Endothelial cell of umbilical vein (primary cell): Measurements from ENCODE around the gene DPH1.

Source experiments
- POLR2AphosphoS5 ChIP-seq: IDR thresholded peaks from 2 replicates; pipeline ENCODE4 v1.6.1; 2012; ENCODE audit warnings: low read depth, mild to moderate bottlenecking, control low read depth, low read length, moderate library complexity; ENCODE audit not compliant: insufficient read depth
- TF ChIP-seq, protein P1 (sequence below): IDR thresholded peaks from 2 replicates; pipeline ENCODE4 v1.6.1; 2011; ENCODE audit not compliant: insufficient read depth, insufficient read length
- TF ChIP-seq, protein P2 (sequence below), 2 donors: IDR thresholded peaks; 1 replicate in 1 of 2; 2 replicates in 1 of 2; pipeline ENCODE4 v1.5.1; 2011; ENCODE audit warnings: low read length in 2 of 2, mild to moderate bottlenecking in 2 of 2, moderate library complexity in 2 of 2, control low read depth in 1 of 2, inconsistent platforms in 1 of 2, low read depth in 1 of 2; ENCODE audit not compliant: insufficient read depth in 1 of 2; ENCODE audit errors: extremely low read depth in 1 of 2

DNA sequence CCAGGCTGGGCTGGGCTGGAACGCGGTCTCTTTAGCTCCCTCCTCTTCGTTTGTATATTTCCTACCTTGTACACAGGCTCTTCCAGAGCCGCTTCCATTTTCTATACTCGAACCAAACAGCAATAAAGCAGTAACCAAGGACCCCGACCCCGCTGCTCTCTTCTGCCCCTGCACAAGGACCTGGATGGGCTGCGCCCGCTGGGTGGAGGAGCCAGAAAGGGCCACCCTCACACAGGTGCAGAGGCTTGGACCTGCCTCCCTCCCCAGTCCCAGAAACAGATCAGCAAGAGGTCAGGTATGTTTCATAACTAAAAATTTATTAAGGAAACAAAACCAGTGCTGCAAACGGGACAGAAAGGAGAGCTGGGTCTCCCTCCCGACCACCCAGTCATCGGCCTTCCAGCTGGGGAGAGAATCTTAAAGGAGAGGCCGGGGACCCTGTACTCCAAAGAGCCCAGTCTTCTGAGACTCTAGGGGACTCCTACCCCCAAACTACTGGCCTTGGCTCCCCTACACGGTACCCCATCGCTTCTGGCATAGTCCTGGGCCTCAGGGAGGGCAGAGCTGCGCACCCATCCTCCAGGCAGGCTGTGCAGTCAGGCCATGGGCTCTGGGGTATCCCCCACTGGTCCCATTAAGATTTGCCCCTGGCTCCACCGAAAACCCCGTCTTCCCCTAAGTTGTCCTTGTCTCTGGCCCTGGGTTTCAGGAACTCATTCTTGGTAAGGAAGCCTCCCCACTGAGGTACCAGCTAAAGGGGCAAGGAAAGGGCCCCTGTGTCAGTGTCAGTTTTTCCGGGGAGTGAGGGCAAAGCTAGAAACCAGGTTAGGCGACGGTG is 29.8 kb downstream of the DPH1 start:
- TF ChIP-seq POLR2AphosphoS5, result no peak
- TF ChIP-seq, protein P1, sequence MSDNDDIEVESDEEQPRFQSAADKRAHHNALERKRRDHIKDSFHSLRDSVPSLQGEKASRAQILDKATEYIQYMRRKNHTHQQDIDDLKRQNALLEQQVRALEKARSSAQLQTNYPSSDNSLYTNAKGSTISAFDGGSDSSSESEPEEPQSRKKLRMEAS, result no peak
- TF ChIP-seq, protein P2, sequence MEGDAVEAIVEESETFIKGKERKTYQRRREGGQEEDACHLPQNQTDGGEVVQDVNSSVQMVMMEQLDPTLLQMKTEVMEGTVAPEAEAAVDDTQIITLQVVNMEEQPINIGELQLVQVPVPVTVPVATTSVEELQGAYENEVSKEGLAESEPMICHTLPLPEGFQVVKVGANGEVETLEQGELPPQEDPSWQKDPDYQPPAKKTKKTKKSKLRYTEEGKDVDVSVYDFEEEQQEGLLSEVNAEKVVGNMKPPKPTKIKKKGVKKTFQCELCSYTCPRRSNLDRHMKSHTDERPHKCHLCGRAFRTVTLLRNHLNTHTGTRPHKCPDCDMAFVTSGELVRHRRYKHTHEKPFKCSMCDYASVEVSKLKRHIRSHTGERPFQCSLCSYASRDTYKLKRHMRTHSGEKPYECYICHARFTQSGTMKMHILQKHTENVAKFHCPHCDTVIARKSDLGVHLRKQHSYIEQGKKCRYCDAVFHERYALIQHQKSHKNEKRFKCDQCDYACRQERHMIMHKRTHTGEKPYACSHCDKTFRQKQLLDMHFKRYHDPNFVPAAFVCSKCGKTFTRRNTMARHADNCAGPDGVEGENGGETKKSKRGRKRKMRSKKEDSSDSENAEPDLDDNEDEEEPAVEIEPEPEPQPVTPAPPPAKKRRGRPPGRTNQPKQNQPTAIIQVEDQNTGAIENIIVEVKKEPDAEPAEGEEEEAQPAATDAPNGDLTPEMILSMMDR (IDR thresholded peaks at IDR 0.05; ENCODE audit: extremely low read depth in 1 of 2, insufficient read depth in 1 of 2, low read depth in 1 of 2, low read length in 2 of 2), result no peak
